KMS-11 (cell line): Measurements from ENCODE around the gene MYO1E.

Source experiments
- H2AFZ ChIP-seq: fragments of 200-600 bp; sonication (generic); 2 replicates; pipeline ENCODE4 v1.6.1; 2016; ENCODE audit warnings: antibody characterized with exemption, mixed run types, low read depth
- H3K27ac ChIP-seq: fragments of 200-600 bp; sonication (generic); 2 replicates; pipeline ENCODE4 v1.6.1; 2016; ENCODE audit warnings: mild to moderate bottlenecking, mixed run types
- H3K27me3 ChIP-seq: fragments of 200-600 bp; sonication (generic); 2 replicates; pipeline ENCODE4 v1.6.1; 2017; ENCODE audit warnings: mild to moderate bottlenecking, low read depth, mixed run types, moderate library complexity; ENCODE audit not compliant: insufficient read depth
- H3K36me3 ChIP-seq: fragments of 200-600 bp; sonication (generic); 2 replicates; pipeline ENCODE4 v1.6.1; 2017; ENCODE audit warnings: mild to moderate bottlenecking, mixed run types; ENCODE audit not compliant: insufficient read depth
- H3K4me1 ChIP-seq: fragments of 200-600 bp; sonication (generic); 2 replicates; pipeline ENCODE4 v1.6.1; 2016; ENCODE audit warnings: mild to moderate bottlenecking, low read depth, mixed run types; ENCODE audit not compliant: poor library complexity, severe bottlenecking
- H3K4me2 ChIP-seq: fragments of 200-600 bp; sonication (generic); 2 replicates; pipeline ENCODE4 v1.7.0; 2016; ENCODE audit warnings: mild to moderate bottlenecking, mixed run types
- H3K4me3 ChIP-seq: fragments of 200-600 bp; sonication (generic); IDR thresholded peaks from 2 replicates; pipeline ENCODE4 v1.6.1; 2017; ENCODE audit warnings: low read depth, low read length, mixed read lengths; ENCODE audit not compliant: insufficient read depth
- H3K79me2 ChIP-seq: fragments of 200-600 bp; sonication (generic); 2 replicates; pipeline ENCODE4 v1.6.1; 2016; ENCODE audit warnings: low read depth, mixed run types; ENCODE audit not compliant: insufficient read depth
- H3K9ac ChIP-seq: fragments of 200-600 bp; sonication (generic); 2 replicates; pipeline ENCODE4 v1.6.1; 2016; ENCODE audit warnings: mild to moderate bottlenecking, mixed run types
- H4K20me1 ChIP-seq: fragments of 200-600 bp; sonication (generic); 2 replicates; pipeline ENCODE4 v1.6.1; 2016; ENCODE audit warnings: mild to moderate bottlenecking, mixed run types; ENCODE audit not compliant: insufficient read depth
- TF ChIP-seq, protein P1 (sequence below): fragments of 200-600 bp; sonication (generic); conservative IDR thresholded peaks from 2 replicates; pipeline ENCODE4 v1.6.1; 2017; ENCODE audit warnings: low read depth, mild to moderate bottlenecking, antibody characterized with exemption, low read length, moderate library complexity, mixed read lengths

MYO1E gene

DNA sequence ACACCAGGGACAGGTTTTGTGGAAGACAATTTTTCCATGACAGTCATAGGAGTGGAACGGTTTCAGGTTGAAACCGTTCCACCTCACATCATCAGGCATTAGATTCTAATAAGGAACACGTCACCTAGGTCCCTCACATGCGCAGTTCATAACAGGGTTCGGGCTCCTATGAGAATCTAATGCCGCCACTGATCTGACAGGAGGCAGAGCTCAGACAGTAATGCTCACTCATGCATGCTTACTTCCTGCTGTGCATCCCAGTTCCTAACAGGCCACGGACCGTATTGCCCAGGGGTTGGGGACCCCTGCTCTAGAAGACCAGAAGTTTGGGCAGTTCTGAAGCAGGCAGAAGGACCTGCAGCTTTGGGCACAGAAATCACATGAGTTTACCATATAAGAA is 61.5 kb downstream of the MYO1E start:
- H3K9ac ChIP-seq, result no peak overlapping the region
- no peak overlapping the region for H3K4me2 ChIP-seq
- no peaks in the 10 kb centered on the region for H3K27me3 ChIP-seq
- TF ChIP-seq, protein P1, sequence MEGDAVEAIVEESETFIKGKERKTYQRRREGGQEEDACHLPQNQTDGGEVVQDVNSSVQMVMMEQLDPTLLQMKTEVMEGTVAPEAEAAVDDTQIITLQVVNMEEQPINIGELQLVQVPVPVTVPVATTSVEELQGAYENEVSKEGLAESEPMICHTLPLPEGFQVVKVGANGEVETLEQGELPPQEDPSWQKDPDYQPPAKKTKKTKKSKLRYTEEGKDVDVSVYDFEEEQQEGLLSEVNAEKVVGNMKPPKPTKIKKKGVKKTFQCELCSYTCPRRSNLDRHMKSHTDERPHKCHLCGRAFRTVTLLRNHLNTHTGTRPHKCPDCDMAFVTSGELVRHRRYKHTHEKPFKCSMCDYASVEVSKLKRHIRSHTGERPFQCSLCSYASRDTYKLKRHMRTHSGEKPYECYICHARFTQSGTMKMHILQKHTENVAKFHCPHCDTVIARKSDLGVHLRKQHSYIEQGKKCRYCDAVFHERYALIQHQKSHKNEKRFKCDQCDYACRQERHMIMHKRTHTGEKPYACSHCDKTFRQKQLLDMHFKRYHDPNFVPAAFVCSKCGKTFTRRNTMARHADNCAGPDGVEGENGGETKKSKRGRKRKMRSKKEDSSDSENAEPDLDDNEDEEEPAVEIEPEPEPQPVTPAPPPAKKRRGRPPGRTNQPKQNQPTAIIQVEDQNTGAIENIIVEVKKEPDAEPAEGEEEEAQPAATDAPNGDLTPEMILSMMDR, result no peak
- H3K4me1 ChIP-seq, result peaks cover 34% of the 10 kb centered on the region
- no peaks in the 10 kb centered on the region for H3K79me2 ChIP-seq
- H2AFZ ChIP-seq, result no peak overlapping the region
- H3K36me3 ChIP-seq, result no peaks in the 10 kb centered on the region
- no peaks in the 10 kb centered on the region for H4K20me1 ChIP-seq
- H3K27ac ChIP-seq, result no peak overlapping the region
- H3K4me3 ChIP-seq, result no peak overlapping the region

GRCh38 chr15:59309405-59309804 is 63.3 kb downstream of the MYO1E start:
- Histone ChIP-seq H3K4me1 (peaks cover 16% of the 10 kb centered on the region), H3K9ac (no peak overlapping the region), H3K4me3 (no peak overlapping the region), H3K27me3 (no peaks in the 10 kb centered on the region), H4K20me1 (no peaks in the 10 kb centered on the region), H2AFZ (no peak overlapping the region), H3K79me2 (no peaks in the 10 kb centered on the region), H3K27ac (no peak overlapping the region), H3K36me3 (no peaks in the 10 kb centered on the region), H3K4me2 (no peak overlapping the region)
- TF ChIP-seq, protein P1, result no peak

DNA sequence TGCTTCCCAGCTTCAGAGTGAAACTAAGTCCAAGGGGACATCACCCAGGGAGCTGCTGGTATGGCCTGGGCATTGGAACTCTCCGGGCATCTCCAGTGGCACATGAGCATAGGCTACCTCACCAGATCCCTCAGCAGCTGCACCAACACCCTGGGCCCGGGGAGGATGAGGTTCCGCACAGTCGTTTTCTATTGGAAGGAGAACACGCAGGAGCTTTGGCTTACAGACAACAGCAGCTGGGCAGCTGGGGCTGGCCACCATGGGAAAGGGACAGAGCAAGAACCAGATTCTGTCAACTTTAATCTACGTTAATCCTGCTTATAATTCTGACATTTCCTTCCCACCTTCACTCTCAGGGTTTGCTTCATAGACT is 65.5 kb downstream of the MYO1E start:
- no peak overlapping the region for H2AFZ ChIP-seq
- no peak overlapping the region for H3K4me2 ChIP-seq
- no peak overlapping the region for H3K9ac ChIP-seq
- H3K27ac ChIP-seq, result no peak overlapping the region
- H3K4me1 ChIP-seq, result no peaks in the 10 kb centered on the region
- no peaks in the 10 kb centered on the region for H4K20me1 ChIP-seq
- no peaks in the 10 kb centered on the region for H3K27me3 ChIP-seq
- H3K79me2 ChIP-seq, result no peaks in the 10 kb centered on the region
- no peak overlapping the region for H3K4me3 ChIP-seq
- no peaks in the 10 kb centered on the region for H3K36me3 ChIP-seq
- TF ChIP-seq, protein P1, result no peak

GRCh38 chr15:59306520-59307164 is 66.0 kb downstream of the MYO1E start:
- Histone ChIP-seq H3K27ac (no peak overlapping the region), H3K4me3 (no peak overlapping the region), H3K4me1 (no peaks in the 10 kb centered on the region), H3K79me2 (no peaks in the 10 kb centered on the region), H3K27me3 (no peaks in the 10 kb centered on the region), H3K36me3 (no peaks in the 10 kb centered on the region), H2AFZ (no peak overlapping the region), H4K20me1 (no peaks in the 10 kb centered on the region), H3K9ac (no peak overlapping the region), H3K4me2 (no peak overlapping the region)
- TF ChIP-seq, protein P1, result no peak
